B cell (primary cell): Measurements from ENCODE around the gene SLC2A11. TPM values are rescaled to one million over a fixed set of nuclear protein-coding genes. Genes with fewer than 3 reads are reported as not detected.
A peak's percentile ranks its signal among the peaks of the same experiment; 100 is the strongest.

Source experiments
- ATAC-seq: fragments of 200-7000 bp; cut with Tn5 transposase; one replicate; pipeline ENCODE4 v1.10.0; 2021; ENCODE audit warnings: low read depth, mild to moderate bottlenecking, moderate number of reproducible peaks, moderate library complexity
- CTCF ChIA-PET: fragments of 350-600 bp; sonication (Branson Sonifier 250); formaldehyde crosslinking; loops from one replicate; lab custom pipeline; 2021; ENCODE audit warnings: antibody characterized with exemption, inconsistent platforms; lab: Charles Lee
- POLR2A ChIA-PET: fragments of 350-600 bp; sonication (Branson Sonifier 250); formaldehyde crosslinking; loops from one replicate; lab custom pipeline; 2021; ENCODE audit warnings: antibody characterized with exemption; lab: Charles Lee
- DNase-seq: peaks from one replicate; pipeline ENCODE4 v3.0.0; 2013
- H2AFZ ChIP-seq: 2 replicates; pipeline ENCODE4 v1.6.1; 2012; ENCODE audit warnings: mild to moderate bottlenecking, low read depth, low read length; ENCODE audit not compliant: insufficient read depth, poor library complexity, severe bottlenecking
- H3K27ac ChIP-seq, 2 donors: 1 replicate in 1 of 2; 2 replicates in 1 of 2; pipeline ENCODE4 v1.5.1; 2012 to 2013; ENCODE audit warnings: low read length in 2 of 2, mild to moderate bottlenecking in 2 of 2, moderate library complexity in 1 of 2
- H3K27me3 ChIP-seq, 4 experiments: fragments of 200-600 bp in 1 of 4; sonication (generic) in 1 of 4; replicated peaks in 1 of 4; 1 replicate in 2 of 4; 2 replicates in 2 of 4; pipeline versions ENCODE4 v1.6.1 to v1.7.0; 2013 to 2016; ENCODE audit warnings: low read length in 3 of 4, mild to moderate bottlenecking in 2 of 4, mixed read lengths in 1 of 4, moderate library complexity in 1 of 4; ENCODE audit not compliant: insufficient read depth in 4 of 4, control insufficient read depth in 3 of 4; ENCODE audit errors: control extremely low read depth in 1 of 4
- H3K36me3 ChIP-seq, 2 experiments: replicated peaks in 1 of 2; 1 replicate in 1 of 2; 2 replicates in 1 of 2; pipeline versions ENCODE4 v1.6.1 to v1.7.1; 2013; ENCODE audit warnings: low read length in 1 of 2; ENCODE audit not compliant: insufficient read depth in 2 of 2, control insufficient read depth in 1 of 2; ENCODE audit errors: control extremely low read depth in 1 of 2, extremely low read depth in 1 of 2
- H3K4me1 ChIP-seq, 2 donors: fragments of 200-600 bp in 1 of 2; sonication (generic) in 1 of 2; 1 replicate in 1 of 2; 2 replicates in 1 of 2; pipeline versions ENCODE4 v1.5.1 to v1.6.1; 2013 to 2017; ENCODE audit warnings: low read length in 2 of 2; ENCODE audit not compliant: control insufficient read depth in 2 of 2, insufficient read depth in 2 of 2
- H3K4me2 ChIP-seq: replicated peaks from 2 replicates; pipeline ENCODE3; 2012; ENCODE audit warnings: mild to moderate bottlenecking, low read depth, low read length; ENCODE audit not compliant: poor library complexity, severe bottlenecking
- H3K4me3 ChIP-seq, 5 experiments: fragments of 200-600 bp in 1 of 5; sonication (generic) in 1 of 5; 1 replicate in 3 of 5; 2 replicates in 2 of 5; pipeline versions ENCODE4 v1.5.1 to v1.7.0; 2011 to 2016; ENCODE audit warnings: low read length in 4 of 5, mild to moderate bottlenecking in 4 of 5, low read depth in 2 of 5, control low read depth in 1 of 5, moderate library complexity in 1 of 5; ENCODE audit not compliant: insufficient read depth in 1 of 5; ENCODE audit errors: control extremely low read depth in 1 of 5, extremely low read depth in 1 of 5
- H3K79me2 ChIP-seq: fragments of 200-600 bp; sonication (generic); one replicate; pipeline ENCODE4 v1.6.0; 2016; ENCODE audit warnings: low read length; ENCODE audit not compliant: control insufficient read depth, insufficient read depth
- H3K9ac ChIP-seq: fragments of 200-600 bp; sonication (generic); 2 replicates; pipeline ENCODE4 v1.6.1; 2017; ENCODE audit warnings: mild to moderate bottlenecking, low read length, moderate library complexity
- H3K9me3 ChIP-seq, 3 donors: one replicate each; pipeline versions ENCODE4 v1.6.1 to v1.7.1; 2013; ENCODE audit warnings: low read length in 2 of 3; ENCODE audit not compliant: control insufficient read depth in 2 of 3, insufficient read depth in 1 of 3; ENCODE audit errors: control extremely low read depth in 1 of 3
- H4K20me1 ChIP-seq: 2 replicates; pipeline ENCODE4 v1.6.0; 2012; ENCODE audit warnings: mild to moderate bottlenecking, low read length; ENCODE audit not compliant: insufficient read depth, control insufficient read depth, poor library complexity, severe bottlenecking
- H3K27ac Mint-ChIP-seq: one replicate; pipeline ENCODE4 v1.8.0; 2021; ENCODE audit warnings: mixed read lengths
- H3K27me3 Mint-ChIP-seq: one replicate; pipeline ENCODE4 v1.8.0; 2021; ENCODE audit warnings: mixed read lengths
- H3K4me1 Mint-ChIP-seq: one replicate; pipeline ENCODE4 v1.8.0; 2021; ENCODE audit warnings: mixed read lengths
- H3K4me3 Mint-ChIP-seq: one replicate; pipeline ENCODE4 v1.8.0; 2021; ENCODE audit warnings: mixed read lengths
- H3K9me3 Mint-ChIP-seq: one replicate; pipeline ENCODE4 v1.8.0; 2022; ENCODE audit warnings: mixed read lengths; ENCODE audit not compliant: insufficient read depth
- CTCF ChIP-seq: fragments of 200-600 bp; IDR thresholded peaks from one replicate; pipeline ENCODE4 v1.8.0; 2022; ENCODE audit warnings: antibody characterized with exemption, mild to moderate bottlenecking
- EZH2 ChIP-seq: IDR thresholded peaks from 2 replicates; pipeline ENCODE4 v1.6.1; 2012; ENCODE audit warnings: borderline replicate concordance, low read depth, mild to moderate bottlenecking, moderate library complexity, low read length; ENCODE audit not compliant: insufficient read depth, poor library complexity, severe bottlenecking
- WGBS: methylation state at CpG from one replicate; pipeline ENCODE4 v1.1.5; 2013; ENCODE audit warnings: missing lambda C conversion rate; ENCODE audit not compliant: insufficient coverage; 5-methylcytosine and 5-hydroxymethylcytosine counted together
- intact Hi-C: fragments of 100-400 bp; cut with micrococcal nuclease; formaldehyde crosslinking; loops from one replicate; pipeline ENCODE4 v1.10.0; 2022
- polyA plus RNA-seq: library from polyadenylated mRNA; depleted of rRNA; stranded (reverse); fragments of >200 nt; gene quantifications from 2 replicates; pipeline ENCODE4 v1.2.3, GENCODE V29; 2012
- total RNA-seq, 2 donors: library from RNA; stranded (reverse); fragments of 120-200 nt in 1 of 2; gene quantifications; 1 replicate in 1 of 2; 2 replicates in 1 of 2; pipeline versions ENCODE4 v1.2.3 to v1.2.4, GENCODE V29; 2013 to 2022

Gene SLC2A11
- total and polyA plus RNA-seq, 2 donors (not counting 1 experiment from before 2014, with no cell fraction given), result 38.6 to 54.3 TPM

- intact Hi-C loops, result loop anchor here (10.0 kb wide), 1 partner anchor 604 kb away; no protein-coding TSS in a partner anchor
- peaks cover 60% of the 10 kb centered on the region for H4K20me1 ChIP-seq
- H3K4me3 ChIP-seq, result no peak overlapping the region
- no peak overlapping the region for H3K9ac ChIP-seq
- H3K4me1 ChIP-seq, result peaks cover 11 to 27% of the 10 kb centered on the region in 2 donors
- no peaks in the 10 kb centered on the region for H3K9me3 ChIP-seq
- peaks cover 56% of the 10 kb centered on the region for H3K79me2 ChIP-seq
- Mint-ChIP-seq H3K27me3 (no peaks in the 10 kb centered on the region), H3K9me3 (no peaks in the 10 kb centered on the region), H3K27ac (peak overlapping the region; percentile 67), H3K4me3 (no peak overlapping the region), H3K4me1 (peaks cover 46% of the 10 kb centered on the region)
- no peak for ATAC-seq
- 95% methylated on average over 5 of the region's 8 CpGs for WGBS
- H3K27ac ChIP-seq, result no peak overlapping the region
- DNase-seq, result no peak
- no peak overlapping the region for H2AFZ ChIP-seq
- POLR2A ChIA-PET, result no interaction called here
- H3K4me2 ChIP-seq, result no peak overlapping the region
- H3K27me3 ChIP-seq, result no peaks in the 10 kb centered on the region
- H3K36me3 ChIP-seq, result peaks cover 0 to 85% of the 10 kb centered on the region in 2 experiments
- TF ChIP-seq CTCF (no peak), EZH2 (no peak)
- CTCF ChIA-PET, result interaction anchor here (0.5 kb wide), 1 partner anchor 1916 kb away, joined by 4 read pairs; no protein-coding TSS in a partner anchor
Observed at GRCh38 chr22:23831261-23831660, 26.4 kb upstream of the SLC2A11 start.

- WGBS, result 94% methylated on average over 7 of the region's 10 CpGs
- H3K36me3 ChIP-seq, result peaks cover 0 to 85% of the 10 kb centered on the region in 2 experiments
- H3K27ac Mint-ChIP-seq, result no peak overlapping the region
- H3K9me3 Mint-ChIP-seq, result no peaks in the 10 kb centered on the region
- no peaks in the 10 kb centered on the region for H3K27me3 Mint-ChIP-seq
- no peak overlapping the region for H3K9ac ChIP-seq
- H3K9me3 ChIP-seq, result no peaks in the 10 kb centered on the region
- H2AFZ ChIP-seq, result no peak overlapping the region
- ChIA-PET POLR2A (no interaction called here), CTCF (interaction anchor here (0.5 kb wide), 1 partner anchor 1916 kb away, joined by 4 read pairs; no protein-coding TSS in a partner anchor)
- H3K27ac ChIP-seq, result no peak overlapping the region
- no peak overlapping the region for H3K4me3 ChIP-seq
- no peak overlapping the region for H3K4me3 Mint-ChIP-seq
- no peaks in the 10 kb centered on the region for H3K27me3 ChIP-seq
- intact Hi-C loops, result loop anchor here (10.0 kb wide), 1 partner anchor 603 kb away; no protein-coding TSS in a partner anchor
- DNase-seq (no peak), ATAC-seq (no peak)
- peaks cover 48% of the 10 kb centered on the region for H3K4me1 Mint-ChIP-seq
- peaks cover 56% of the 10 kb centered on the region for H3K79me2 ChIP-seq
- no peak for TF ChIP-seq CTCF
- TF ChIP-seq EZH2, result no peak
- peaks cover 57% of the 10 kb centered on the region for H4K20me1 ChIP-seq
- H3K4me2 ChIP-seq, result no peak overlapping the region
- H3K4me1 ChIP-seq, result peaks cover 16 to 32% of the 10 kb centered on the region in 2 donors
Observed at GRCh38 chr22:23831781-23832180, 25.9 kb upstream of the SLC2A11 start.
